CD4-positive, alpha-beta T cell treated with Interleukin-17A for 4 hours (primary cell): ENCODE measurements around the gene SPTLC1.

Source experiments
- DNase-seq: peaks from one replicate; pipeline ENCODE4 v3.0.0-alpha.2; 2020; ENCODE audit warnings: mixed read lengths

Gene SPTLC1

DNA sequence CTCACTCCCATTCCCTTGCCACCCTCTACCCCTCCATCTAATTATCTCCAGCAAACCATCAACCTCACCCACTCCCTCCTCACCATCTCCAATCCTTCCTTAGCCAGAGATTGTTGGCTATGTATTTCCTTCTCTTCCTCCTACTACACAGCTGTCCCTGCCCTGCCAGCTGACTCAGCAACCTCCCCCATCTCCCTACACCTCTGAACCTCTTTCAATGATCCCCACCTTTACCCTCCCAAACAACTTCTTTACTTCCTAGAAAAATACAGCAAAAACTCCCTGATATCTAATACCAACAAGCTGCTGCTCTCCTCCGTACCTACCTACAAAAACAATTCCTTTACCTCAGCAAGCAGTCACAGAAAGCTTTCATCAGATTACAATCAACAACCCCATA, 37.3 kb downstream of the SPTLC1 start:
- DNase-seq = no peak

DNA sequence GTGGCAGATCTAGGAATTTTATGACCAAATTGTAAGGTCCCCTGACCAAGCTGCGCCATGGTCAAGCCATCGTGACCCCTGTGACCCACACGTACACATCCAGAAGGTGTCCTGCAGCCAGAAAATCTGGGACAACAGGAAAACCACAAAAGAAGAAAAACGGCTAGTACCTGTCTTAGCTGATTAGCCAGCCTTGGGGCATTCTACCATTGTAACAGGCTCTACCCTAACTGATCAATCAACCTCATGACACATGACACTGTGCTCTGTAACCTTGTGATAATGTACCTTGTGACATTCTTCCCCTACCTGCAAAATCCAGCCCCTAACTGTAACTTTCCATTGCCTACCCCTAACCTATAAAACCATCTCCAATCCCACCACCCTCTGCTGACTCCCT, 43.6 kb downstream of the SPTLC1 start:
- no peak for DNase-seq

DNA sequence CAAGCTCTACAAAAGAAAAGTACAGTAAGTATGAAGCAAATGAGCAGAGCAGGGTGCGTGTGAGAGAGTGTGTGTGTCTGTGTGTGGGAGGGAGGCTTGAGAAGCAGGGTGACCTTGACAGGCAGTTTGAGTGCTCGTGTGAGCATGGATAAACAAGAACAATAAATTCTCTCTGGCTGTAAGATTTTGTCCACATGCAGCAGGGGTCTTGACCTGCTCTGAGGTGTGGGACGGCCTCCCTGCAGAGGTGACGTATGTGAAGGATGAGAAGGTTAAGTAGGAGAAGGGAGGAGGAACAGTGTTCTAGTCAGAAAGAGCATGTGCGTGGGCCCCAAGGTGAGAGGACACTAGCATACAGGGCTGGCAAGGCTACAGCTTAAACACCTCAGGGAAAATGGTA, 49.0 kb downstream of the SPTLC1 start:
- DNase-seq = no peak

- DNase-seq = no peak
These were observed 50.5 kb downstream of the SPTLC1 start for GRCh38 chr9:92064711-92065110.

GRCh38 chr9:92061184-92061583, 54.0 kb downstream of the SPTLC1 start:
- no peak for DNase-seq

- DNase-seq = no peak
These were observed 55.6 kb downstream of the SPTLC1 start for GRCh38 chr9:92059661-92060060.

GRCh38 chr9:92058723-92059444, 56.3 kb downstream of the SPTLC1 start:
- DNase-seq = no peak

DNA sequence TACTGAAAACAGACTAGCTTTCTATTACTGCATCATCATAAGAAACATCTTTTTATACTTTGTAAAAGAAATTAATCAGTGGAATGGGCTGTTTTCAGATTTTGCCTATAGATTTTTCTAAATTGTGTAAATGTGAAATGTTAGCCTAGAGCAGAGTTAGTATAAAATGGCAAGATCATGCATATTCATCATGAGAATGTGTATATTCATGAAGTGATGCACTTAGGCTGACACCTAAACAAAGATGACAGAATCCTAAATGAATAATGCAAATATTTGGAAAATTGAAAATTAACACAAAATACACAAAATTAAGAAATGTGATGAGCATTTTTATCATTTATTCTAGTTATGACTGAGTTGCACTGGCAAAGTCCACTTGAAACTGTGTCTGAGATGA, 57.2 kb downstream of the SPTLC1 start:
- no peak for DNase-seq

- no peak for DNase-seq
These were observed 58.0 kb downstream of the SPTLC1 start for GRCh38 chr9:92057226-92057625.

- no peak for DNase-seq
These were observed 59.6 kb downstream of the SPTLC1 start for GRCh38 chr9:92055624-92056023.

DNA sequence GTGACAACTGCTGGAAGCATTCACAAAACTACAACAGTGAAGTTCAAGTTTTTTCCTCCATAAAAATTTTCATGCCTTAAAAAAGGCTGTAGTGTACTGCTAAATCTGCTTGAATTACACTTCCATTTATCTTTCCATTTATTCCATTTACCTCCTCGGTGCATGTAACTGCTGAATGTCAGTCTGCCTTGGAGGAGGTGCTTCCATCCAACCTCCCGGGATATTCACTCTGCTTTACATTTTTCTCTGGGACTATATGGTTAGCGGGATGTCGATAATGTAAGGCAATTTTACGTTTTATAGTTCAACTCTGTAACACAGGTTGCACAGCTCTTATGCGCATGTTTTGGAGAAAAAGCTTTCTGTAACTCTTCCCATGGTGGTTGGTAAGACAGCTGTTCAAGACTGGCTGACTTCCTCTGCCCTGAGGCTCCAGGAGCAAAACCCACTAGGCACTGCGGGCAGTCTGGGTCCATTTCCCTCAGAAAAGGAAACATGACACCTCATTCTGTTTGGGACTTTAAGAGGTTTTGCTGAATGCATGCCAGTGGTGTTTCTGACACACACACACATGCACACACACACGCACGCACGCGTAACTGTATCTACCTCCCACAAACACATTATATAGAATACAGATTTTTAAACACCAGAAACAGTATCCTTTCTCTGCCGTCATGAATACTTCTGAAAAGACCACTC, 66.1 kb downstream of the SPTLC1 start:
- no peak for DNase-seq

DNA sequence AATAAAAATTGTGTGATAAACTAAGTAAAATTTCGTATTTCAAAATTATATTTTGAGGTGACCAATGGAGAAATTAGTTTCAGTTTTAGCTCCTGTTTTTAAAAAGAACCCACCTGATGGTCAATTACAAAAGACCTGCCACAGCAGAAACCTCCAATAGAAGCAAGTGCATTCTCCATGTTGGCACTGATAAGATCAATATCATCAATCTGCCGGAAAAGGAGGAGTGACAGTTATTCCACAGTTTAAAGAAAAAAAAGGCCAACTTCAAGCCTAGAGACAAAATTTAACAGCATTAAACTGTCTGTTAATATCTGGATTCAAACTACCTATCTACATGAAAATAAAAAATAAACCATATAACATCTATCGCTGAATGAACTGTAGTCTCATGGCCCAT, 67.7 kb downstream of the SPTLC1 start:
- no peak for DNase-seq

DNA sequence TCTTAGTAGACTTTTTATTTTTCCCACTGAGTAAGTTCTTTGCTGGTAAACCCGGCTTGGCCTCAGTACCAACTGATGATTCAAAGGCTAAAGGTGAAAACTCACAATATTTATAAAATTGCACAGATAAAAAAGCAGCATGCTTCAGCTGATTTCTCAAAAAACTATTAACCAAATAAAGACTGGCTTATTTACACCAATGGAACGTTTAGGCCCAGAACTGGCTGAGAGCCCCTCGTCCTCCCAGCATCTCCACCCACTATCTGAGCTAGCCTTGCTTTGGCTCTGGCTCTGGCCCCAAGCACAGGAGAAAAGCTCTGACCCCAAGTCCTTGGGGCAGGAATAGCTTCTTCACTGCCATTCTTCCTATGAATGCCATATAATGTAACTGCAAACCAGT, 68.5 kb downstream of the SPTLC1 start:
- DNase-seq = no peak

DNA sequence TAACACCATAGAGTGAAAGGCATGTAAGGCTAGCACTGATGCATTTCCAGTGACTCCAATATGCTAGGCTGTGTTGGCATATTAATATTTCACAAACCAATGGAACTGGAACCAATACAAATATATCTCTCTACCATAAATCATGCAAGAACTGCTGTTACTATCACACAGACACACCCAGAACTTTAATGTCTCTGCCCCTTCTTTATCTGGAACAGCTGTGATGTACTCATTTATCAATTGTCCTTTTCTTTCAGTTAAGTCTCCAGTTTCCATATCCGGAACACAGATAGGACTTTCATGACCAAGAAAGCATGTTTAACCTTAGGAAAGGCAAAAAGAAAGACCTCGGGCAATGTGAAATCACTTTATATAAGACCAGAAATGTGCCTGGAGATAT, 70.3 kb downstream of the SPTLC1 start:
- DNase-seq = no peak

DNA sequence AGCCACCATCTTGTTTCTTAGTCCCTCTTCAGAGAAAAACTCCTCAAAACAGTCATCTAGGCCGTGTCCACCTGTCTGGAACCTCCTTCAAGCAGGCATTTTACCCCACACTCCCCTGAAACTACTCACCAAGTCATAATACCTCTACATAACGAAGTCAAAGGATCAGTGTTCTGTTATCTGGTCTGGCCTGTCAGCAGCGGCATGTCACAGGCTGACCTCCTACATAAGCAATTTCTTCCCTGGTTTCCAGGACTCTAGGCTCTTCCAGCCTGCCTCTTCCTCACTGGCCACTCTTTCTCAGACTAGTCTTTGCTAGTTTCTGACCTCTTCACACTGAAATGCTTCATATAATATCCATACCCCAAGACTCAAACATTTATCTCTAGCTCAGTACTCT, 72.2 kb downstream of the SPTLC1 start:
- no peak for DNase-seq

DNA sequence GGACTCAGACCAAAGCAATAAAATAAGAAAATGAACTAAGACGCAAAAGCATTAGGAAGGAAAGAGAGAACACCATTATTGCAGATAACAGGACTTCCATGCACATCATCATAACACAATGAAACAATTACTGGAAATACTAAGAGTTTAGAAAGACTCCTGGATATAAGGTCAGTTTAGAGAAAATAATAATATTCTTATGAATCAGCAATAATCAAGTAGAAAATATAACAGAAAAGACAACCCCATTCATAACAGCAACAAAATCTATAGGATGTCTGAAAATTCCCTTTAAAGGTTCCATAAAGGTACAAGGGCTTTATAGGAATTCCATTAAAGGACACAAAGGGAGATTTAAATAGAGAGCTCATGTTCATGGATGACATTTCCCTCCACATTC, 73.0 kb downstream of the SPTLC1 start:
- no peak for DNase-seq

- no peak for DNase-seq
These were observed 78.5 kb downstream of the SPTLC1 start for GRCh38 chr9:92036756-92037155.

GRCh38 chr9:92036411-92036746, 78.8 kb downstream of the SPTLC1 start:
- no peak for DNase-seq

DNA sequence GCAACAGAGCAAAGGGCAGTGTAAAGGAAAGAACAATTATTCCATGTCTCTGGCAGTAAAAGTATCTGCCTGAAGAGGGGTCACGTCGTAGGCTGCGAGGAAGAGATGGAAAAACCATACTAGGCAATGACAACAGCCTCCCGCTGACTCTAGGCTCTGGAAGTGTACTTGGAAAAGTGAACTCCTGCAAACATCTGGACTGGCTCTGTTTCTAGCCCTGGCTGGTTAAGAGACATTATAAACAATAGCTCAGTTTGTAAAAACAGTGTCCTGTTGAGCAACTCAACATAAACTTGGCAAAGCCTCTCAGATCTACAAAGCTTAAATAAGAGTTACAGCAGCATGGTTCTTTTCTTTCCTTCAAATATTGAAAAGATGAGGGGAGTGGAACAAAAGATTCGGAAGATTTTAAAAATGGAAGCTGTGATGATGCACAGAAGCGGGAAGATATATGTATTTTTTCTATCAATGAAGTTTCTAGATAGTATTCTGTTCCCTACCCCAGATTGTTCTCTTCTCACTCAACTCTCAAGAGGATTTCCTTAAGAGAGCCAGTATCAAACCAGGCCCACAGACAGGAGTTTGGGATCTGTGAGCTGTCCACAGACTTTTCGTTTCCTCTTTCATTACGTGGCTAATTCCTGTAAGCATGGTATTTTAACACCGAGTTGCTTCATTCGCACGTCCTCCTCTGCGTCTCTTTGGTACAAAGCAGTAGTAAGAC, 79.4 kb downstream of the SPTLC1 start:
- no peak for DNase-seq

DNA sequence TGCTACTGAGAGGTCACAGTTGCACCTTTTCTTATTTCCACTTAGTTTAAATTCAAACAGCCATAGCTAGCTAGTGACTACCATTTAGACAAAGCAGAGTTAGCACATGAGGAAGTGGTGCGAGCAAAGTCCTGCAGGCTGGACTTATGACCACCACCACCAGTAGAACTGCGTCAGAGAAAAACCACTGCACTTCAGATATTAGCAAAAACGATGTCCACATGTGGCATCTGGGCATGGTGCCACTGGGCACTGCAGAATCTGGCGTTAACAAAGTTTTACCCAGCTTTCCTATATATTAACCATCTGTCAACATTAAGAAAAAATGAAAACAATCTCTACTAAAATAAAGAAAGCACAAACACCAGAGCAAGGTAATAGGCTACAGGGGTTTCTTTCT, 80.1 kb downstream of the SPTLC1 start:
- no peak for DNase-seq

DNA sequence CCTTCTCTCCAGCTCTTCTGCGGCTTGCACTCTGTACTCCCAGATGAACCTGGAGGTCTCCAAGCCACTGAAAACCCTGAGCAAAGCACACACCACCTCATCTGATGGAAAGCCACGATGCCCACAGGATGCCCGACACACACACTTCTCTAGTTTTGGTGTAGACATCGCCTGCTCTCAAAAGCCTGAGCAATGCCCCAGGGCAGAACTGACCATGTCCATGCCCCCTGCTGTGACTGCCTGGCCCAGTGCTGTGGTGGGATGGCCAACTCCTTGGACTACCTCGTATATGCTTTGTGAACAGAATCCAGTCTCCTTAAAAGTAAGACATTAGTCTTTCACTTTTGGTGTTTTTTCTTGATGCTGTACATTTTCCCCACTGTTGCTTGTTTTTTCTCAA, 81.2 kb downstream of the SPTLC1 start:
- no peak for DNase-seq

DNA sequence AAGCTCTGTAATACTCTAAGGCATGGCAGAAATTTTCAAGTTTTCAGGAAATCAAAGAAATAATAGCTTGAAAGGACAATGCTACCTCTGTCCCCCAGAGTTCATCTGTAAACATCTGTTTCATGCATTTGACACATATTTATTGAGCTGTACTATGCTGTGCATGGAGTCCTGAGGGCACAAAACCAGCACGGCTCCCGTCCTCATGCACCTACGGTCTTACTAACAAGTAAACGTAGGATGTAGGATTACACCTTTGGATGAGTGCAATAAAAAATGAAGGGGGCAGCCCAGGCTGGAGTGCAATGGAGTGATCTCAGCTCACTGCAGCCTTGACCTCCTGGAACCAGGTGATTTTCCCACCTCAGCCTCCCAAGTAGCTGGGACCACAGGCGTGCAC, 81.9 kb downstream of the SPTLC1 start:
- no peak for DNase-seq

DNA sequence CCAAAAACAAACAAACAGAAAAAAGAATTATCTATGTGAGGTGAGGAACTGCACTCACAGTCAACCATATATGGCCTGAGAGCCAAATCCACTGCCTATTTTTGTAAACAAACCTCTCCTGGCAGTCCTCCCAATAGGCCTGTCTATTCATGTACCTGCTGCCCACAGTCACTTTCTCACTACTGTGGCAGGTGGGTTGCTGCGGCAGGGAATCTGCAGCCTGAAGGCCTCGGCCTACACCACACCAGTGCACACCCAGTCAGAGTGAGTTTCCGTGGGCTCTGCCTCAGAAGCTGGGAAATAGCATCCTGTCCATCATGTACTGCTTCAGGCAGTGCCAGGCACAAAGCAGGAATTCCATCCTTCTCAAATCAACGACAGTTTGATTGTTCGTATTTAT, 82.3 kb downstream of the SPTLC1 start:
- DNase-seq = no peak

- no peak for DNase-seq
These were observed 84.8 kb downstream of the SPTLC1 start for GRCh38 chr9:92030367-92030766.
